Measurements from ENCODE around the gene CXCL8.

GRCh38 chr4:73741750-73742489, 1.6 kb downstream of the CXCL8 start:
- TF ChIP-seq CTCF (IDR thresholded peaks at IDR 0.05 in 8 of 11, conservative IDR thresholded peaks at IDR 0.05 in 3 of 11) (no peak), POLR2A (IDR thresholded peaks at IDR 0.05) (no peak)

Data from spleen (tissue), 7 donors.